ENCODE results near the gene VARS2.
A peak's percentile ranks its signal among the peaks of the same experiment; 100 is the strongest.
"Not testable (repeated sequence)": the region's sequence is repeated elsewhere in the genome, so short reads cannot be mapped to it uniquely, and the experiment has no call there.

Gene VARS2

GRCh38 chr6:30915591-30915946 lies 1.5 kb downstream of the VARS2 start:
- H3K79me1 ChIP-seq (ENCODE audit: low read length), result no peaks in the 10 kb centered on the region
- no peak overlapping the region for H2BK120ac ChIP-seq (ENCODE audit: low read depth, low read length)
- H3K36me3 ChIP-seq (ENCODE audit: control insufficient read depth, insufficient read depth, low read length), result no peaks in the 10 kb centered on the region
- no peak overlapping the region for H3K56ac ChIP-seq (ENCODE audit: low read length)
- H3K4me2 ChIP-seq (ENCODE audit: low read length), result no peak overlapping the region
- H3K27me3 ChIP-seq (ENCODE audit: insufficient read depth, low read length, poor library complexity), result no peaks in the 10 kb centered on the region
- WGBS (ENCODE audit: extremely low coverage, insufficient coverage, low lambda C conversion rate), result no CpG with 5 or more reads among the region's 5 CpGs
- H2AK5ac ChIP-seq (ENCODE audit: low read length), result no peak overlapping the region
- no peaks in the 10 kb centered on the region for H3K4me1 ChIP-seq (ENCODE audit: control insufficient read depth, low read depth, low read length)
- H3K79me2 ChIP-seq (ENCODE audit: control insufficient read depth, insufficient read depth, low read length), result no peaks in the 10 kb centered on the region
- no peak overlapping the region for H3K18ac ChIP-seq (ENCODE audit: low read length)
- H2BK15ac ChIP-seq (replicated peaks; ENCODE audit: low read depth), result no peak overlapping the region
- no peak overlapping the region for H3K27ac ChIP-seq (ENCODE audit: low read depth, low read length)
- no peak overlapping the region for H3K4ac ChIP-seq (ENCODE audit: low read depth, low read length)
- H3K23ac ChIP-seq (ENCODE audit: low read length), result no peak overlapping the region
- no peak overlapping the region for H4K5ac ChIP-seq (ENCODE audit: low read length)
- H4K8ac ChIP-seq (ENCODE audit: low read depth, low read length), result no peak overlapping the region
- peak; percentile 85 for DNase-seq
- H3K9ac ChIP-seq (ENCODE audit: low read length), result peak overlapping the region; percentile 64
- H2BK5ac ChIP-seq (ENCODE audit: low read length), result no peak overlapping the region
- no peak overlapping the region for H3K4me3 ChIP-seq (ENCODE audit: low read length)

- WGBS (ENCODE audit: extremely low coverage, insufficient coverage, low lambda C conversion rate), result no CpG with 5 or more reads among the region's 7 CpGs
- Histone ChIP-seq H3K4me3 (ENCODE audit: low read length) (no peak overlapping the region), H3K79me2 (ENCODE audit: control insufficient read depth, insufficient read depth, low read length) (no peaks in the 10 kb centered on the region), H3K4me1 (ENCODE audit: control insufficient read depth, low read depth, low read length) (no peaks in the 10 kb centered on the region), H2BK15ac (replicated peaks; ENCODE audit: low read depth) (no peak overlapping the region), H3K4ac (ENCODE audit: low read depth, low read length) (no peak overlapping the region), H3K36me3 (ENCODE audit: control insufficient read depth, insufficient read depth, low read length) (no peaks in the 10 kb centered on the region), H4K8ac (ENCODE audit: low read depth, low read length) (no peak overlapping the region), H4K5ac (ENCODE audit: low read length) (no peak overlapping the region), H2AK5ac (ENCODE audit: low read length) (no peak overlapping the region), H3K18ac (ENCODE audit: low read length) (no peak overlapping the region), H2BK120ac (ENCODE audit: low read depth, low read length) (no peak overlapping the region), H3K27me3 (ENCODE audit: insufficient read depth, low read length, poor library complexity) (no peaks in the 10 kb centered on the region), H3K27ac (ENCODE audit: low read depth, low read length) (no peak overlapping the region), H3K79me1 (ENCODE audit: low read length) (no peaks in the 10 kb centered on the region), H3K4me2 (ENCODE audit: low read length) (no peak overlapping the region), H3K56ac (ENCODE audit: low read length) (no peak overlapping the region), H2BK5ac (ENCODE audit: low read length) (no peak overlapping the region), H3K23ac (ENCODE audit: low read length) (no peak overlapping the region), H3K9ac (ENCODE audit: low read length) (no peak overlapping the region)
- DNase-seq, result no peak
Measured at GRCh38 chr6:30917041-30917440, 3.0 kb downstream of the VARS2 start.

GRCh38 chr6:30917487-30917886 lies 3.4 kb downstream of the VARS2 start:
- no peak overlapping the region for H3K23ac ChIP-seq (ENCODE audit: low read length)
- no peak overlapping the region for H2BK5ac ChIP-seq (ENCODE audit: low read length)
- no peak overlapping the region for H2BK15ac ChIP-seq (replicated peaks; ENCODE audit: low read depth)
- no peak overlapping the region for H4K8ac ChIP-seq (ENCODE audit: low read depth, low read length)
- H3K36me3 ChIP-seq (ENCODE audit: control insufficient read depth, insufficient read depth, low read length), result no peaks in the 10 kb centered on the region
- H2AK5ac ChIP-seq (ENCODE audit: low read length), result no peak overlapping the region
- H3K9ac ChIP-seq (ENCODE audit: low read length), result no peak overlapping the region
- H4K5ac ChIP-seq (ENCODE audit: low read length), result no peak overlapping the region
- H3K4ac ChIP-seq (ENCODE audit: low read depth, low read length), result no peak overlapping the region
- no peak overlapping the region for H2BK120ac ChIP-seq (ENCODE audit: low read depth, low read length)
- H3K27me3 ChIP-seq (ENCODE audit: insufficient read depth, low read length, poor library complexity), result no peaks in the 10 kb centered on the region
- H3K56ac ChIP-seq (ENCODE audit: low read length), result no peak overlapping the region
- H3K18ac ChIP-seq (ENCODE audit: low read length), result no peak overlapping the region
- no CpG with 5 or more reads among the region's 8 CpGs for WGBS (ENCODE audit: extremely low coverage, insufficient coverage, low lambda C conversion rate)
- H3K27ac ChIP-seq (ENCODE audit: low read depth, low read length), result no peak overlapping the region
- no peak overlapping the region for H3K4me3 ChIP-seq (ENCODE audit: low read length)
- H3K79me2 ChIP-seq (ENCODE audit: control insufficient read depth, insufficient read depth, low read length), result no peaks in the 10 kb centered on the region
- H3K79me1 ChIP-seq (ENCODE audit: low read length), result no peaks in the 10 kb centered on the region
- no peak overlapping the region for H3K4me2 ChIP-seq (ENCODE audit: low read length)
- DNase-seq, result no peak
- no peaks in the 10 kb centered on the region for H3K4me1 ChIP-seq (ENCODE audit: control insufficient read depth, low read depth, low read length)

GRCh38 chr6:30918670-30919069 lies 4.6 kb downstream of the VARS2 start:
- H3K4me1 ChIP-seq (ENCODE audit: control insufficient read depth, low read depth, low read length), result no peaks in the 10 kb centered on the region
- no peak overlapping the region for H3K18ac ChIP-seq (ENCODE audit: low read length)
- no peak overlapping the region for H3K4me3 ChIP-seq (ENCODE audit: low read length)
- H2AK5ac ChIP-seq (ENCODE audit: low read length), result no peak overlapping the region
- H2BK15ac ChIP-seq (replicated peaks; ENCODE audit: low read depth), result no peak overlapping the region
- no peaks in the 10 kb centered on the region for H3K79me2 ChIP-seq (ENCODE audit: control insufficient read depth, insufficient read depth, low read length)
- no peak for DNase-seq
- no peak overlapping the region for H3K56ac ChIP-seq (ENCODE audit: low read length)
- H3K27me3 ChIP-seq (ENCODE audit: insufficient read depth, low read length, poor library complexity), result no peaks in the 10 kb centered on the region
- H3K23ac ChIP-seq (ENCODE audit: low read length), result no peak overlapping the region
- no peak overlapping the region for H3K27ac ChIP-seq (ENCODE audit: low read depth, low read length)
- H4K5ac ChIP-seq (ENCODE audit: low read length), result no peak overlapping the region
- no peaks in the 10 kb centered on the region for H3K79me1 ChIP-seq (ENCODE audit: low read length)
- WGBS (ENCODE audit: extremely low coverage, insufficient coverage, low lambda C conversion rate), result no CpG with 5 or more reads among the region's 8 CpGs
- peaks cover 5% of the 10 kb centered on the region for H3K36me3 ChIP-seq (ENCODE audit: control insufficient read depth, insufficient read depth, low read length)
- H3K4me2 ChIP-seq (ENCODE audit: low read length), result no peak overlapping the region
- no peak overlapping the region for H4K8ac ChIP-seq (ENCODE audit: low read depth, low read length)
- no peak overlapping the region for H3K9ac ChIP-seq (ENCODE audit: low read length)
- no peak overlapping the region for H3K4ac ChIP-seq (ENCODE audit: low read depth, low read length)
- H2BK5ac ChIP-seq (ENCODE audit: low read length), result no peak overlapping the region
- no peak overlapping the region for H2BK120ac ChIP-seq (ENCODE audit: low read depth, low read length)

- Histone ChIP-seq H3K27ac (ENCODE audit: low read depth, low read length) (no peak overlapping the region), H2BK15ac (replicated peaks; ENCODE audit: low read depth) (no peak overlapping the region), H3K9ac (ENCODE audit: low read length) (no peak overlapping the region), H4K5ac (ENCODE audit: low read length) (no peak overlapping the region), H2AK5ac (ENCODE audit: low read length) (no peak overlapping the region), H3K79me2 (ENCODE audit: control insufficient read depth, insufficient read depth, low read length) (no peaks in the 10 kb centered on the region), H4K8ac (ENCODE audit: low read depth, low read length) (no peak overlapping the region), H3K36me3 (ENCODE audit: control insufficient read depth, insufficient read depth, low read length) (peaks cover 9% of the 10 kb centered on the region), H3K4me3 (ENCODE audit: low read length) (no peak overlapping the region), H3K18ac (ENCODE audit: low read length) (no peak overlapping the region), H3K23ac (ENCODE audit: low read length) (no peak overlapping the region), H3K27me3 (ENCODE audit: insufficient read depth, low read length, poor library complexity) (no peaks in the 10 kb centered on the region), H3K4ac (ENCODE audit: low read depth, low read length) (no peak overlapping the region), H2BK120ac (ENCODE audit: low read depth, low read length) (no peak overlapping the region), H2BK5ac (ENCODE audit: low read length) (no peak overlapping the region), H3K79me1 (ENCODE audit: low read length) (no peaks in the 10 kb centered on the region), H3K4me2 (ENCODE audit: low read length) (no peak overlapping the region), H3K4me1 (ENCODE audit: control insufficient read depth, low read depth, low read length) (no peaks in the 10 kb centered on the region), H3K56ac (ENCODE audit: low read length) (no peak overlapping the region)
- WGBS (ENCODE audit: extremely low coverage, insufficient coverage, low lambda C conversion rate), result no CpG with 5 or more reads among the region's 7 CpGs
- peak; percentile 53 for DNase-seq
Measured at GRCh38 chr6:30922447-30922852, 8.4 kb downstream of the VARS2 start.

- not testable (repeated sequence) for H2BK5ac ChIP-seq (ENCODE audit: low read length); H2AK5ac ChIP-seq (ENCODE audit: low read length); H2BK120ac ChIP-seq (ENCODE audit: low read depth, low read length); H3K79me2 ChIP-seq (ENCODE audit: control insufficient read depth, insufficient read depth, low read length); H3K27ac ChIP-seq (ENCODE audit: low read depth, low read length); H4K8ac ChIP-seq (ENCODE audit: low read depth, low read length); H3K23ac ChIP-seq (ENCODE audit: low read length); H3K18ac ChIP-seq (ENCODE audit: low read length); H3K9ac ChIP-seq (ENCODE audit: low read length); DNase-seq; H3K4me2 ChIP-seq (ENCODE audit: low read length); H3K4me1 ChIP-seq (ENCODE audit: control insufficient read depth, low read depth, low read length); H3K36me3 ChIP-seq (ENCODE audit: control insufficient read depth, insufficient read depth, low read length); H4K5ac ChIP-seq (ENCODE audit: low read length); H3K56ac ChIP-seq (ENCODE audit: low read length); H3K79me1 ChIP-seq (ENCODE audit: low read length); H3K4me3 ChIP-seq (ENCODE audit: low read length); H3K4ac ChIP-seq (ENCODE audit: low read depth, low read length); H3K27me3 ChIP-seq (ENCODE audit: insufficient read depth, low read length, poor library complexity); H2BK15ac ChIP-seq (replicated peaks; ENCODE audit: low read depth)
- no CpG with 5 or more reads among the region's 9 CpGs for WGBS (ENCODE audit: extremely low coverage, insufficient coverage, low lambda C conversion rate)
Measured at GRCh38 chr6:30924040-30924627, 10.1 kb downstream of the VARS2 start.
